Stimulated activated CD4-positive, alpha-beta T cell treated with anti-CD3 and anti-CD28 coated beads, Interleukin-1b, Interleukin-23, amount 100 ng/mL, for 1 hour (primary cell): ENCODE data around the gene SORL1.

Source experiments
- DNase-seq, 2 donors: peaks; one replicate each; pipeline ENCODE4 v3.0.0-alpha.2; 2020; ENCODE audit warnings: low read depth in 2 of 2

Gene SORL1

GRCh38 chr11:121536126-121536525 is 84.0 kb downstream of the SORL1 start:
- no peak for DNase-seq

GRCh38 chr11:121538054-121538453 is 85.9 kb downstream of the SORL1 start:
- DNase-seq = no peak

GRCh38 chr11:121539000-121539399 is 86.9 kb downstream of the SORL1 start:
- no peak for DNase-seq

GRCh38 chr11:121540627-121541026 is 88.5 kb downstream of the SORL1 start:
- DNase-seq = no peak

- no peak for DNase-seq
Observed at GRCh38 chr11:121543836-121544380, 91.8 kb downstream of the SORL1 start.

- no peak for DNase-seq
Observed at GRCh38 chr11:121544956-121545355, 92.8 kb downstream of the SORL1 start.

- DNase-seq = no peak
Observed at GRCh38 chr11:121547574-121547973, 95.5 kb downstream of the SORL1 start.

GRCh38 chr11:121550247-121551030 is 98.3 kb downstream of the SORL1 start:
- no peak for DNase-seq

GRCh38 chr11:121551463-121551862 is 99.3 kb downstream of the SORL1 start:
- DNase-seq = no peak

- DNase-seq = no peak
Observed at GRCh38 chr11:121552154-121552553, 100.0 kb downstream of the SORL1 start.

- DNase-seq = no peak
Observed at GRCh38 chr11:121552644-121553043, 100.5 kb downstream of the SORL1 start.

GRCh38 chr11:121553389-121553788 is 101.3 kb downstream of the SORL1 start:
- DNase-seq = no peak

- no peak for DNase-seq
Observed at GRCh38 chr11:121553806-121554205, 101.7 kb downstream of the SORL1 start.

- no peak for DNase-seq
Observed at GRCh38 chr11:121554552-121554951, 102.4 kb downstream of the SORL1 start.

- DNase-seq = no peak
Observed at GRCh38 chr11:121555121-121555520, 103.0 kb downstream of the SORL1 start.

- no peak for DNase-seq
Observed at GRCh38 chr11:121556937-121557336, 104.8 kb downstream of the SORL1 start.

GRCh38 chr11:121557348-121557747 is 105.2 kb downstream of the SORL1 start:
- no peak for DNase-seq

GRCh38 chr11:121559606-121560200 is 107.6 kb downstream of the SORL1 start:
- no peak for DNase-seq

- no peak for DNase-seq
Observed at GRCh38 chr11:121560236-121560635, 108.1 kb downstream of the SORL1 start.

- DNase-seq = no peak
Observed at GRCh38 chr11:121561240-121561639, 109.1 kb downstream of the SORL1 start.

- DNase-seq = no peak
Observed at GRCh38 chr11:121561716-121562115, 109.6 kb downstream of the SORL1 start.

GRCh38 chr11:121563003-121563402 is 110.9 kb downstream of the SORL1 start:
- DNase-seq = no peak
